ENCODE data around the gene KCTD14. TPM values are rescaled to one million over a fixed set of nuclear protein-coding genes. Genes with fewer than 3 reads are reported as not detected.

KCTD14 gene
- total RNA-seq, 1 donor from 2014 or later = 1.0 TPM

- Mint-ChIP-seq H3K9me3 (ENCODE audit: unreplicated experiment) (no peaks in the 10 kb centered on the region), H3K36me3 (ENCODE audit: low read depth, unreplicated experiment) (peaks cover 4% of the 10 kb centered on the region), H3K4me1 (ENCODE audit: low read depth, unreplicated experiment) (no peaks in the 10 kb centered on the region), H3K4me3 (ENCODE audit: unreplicated experiment) (no peak overlapping the region), H3K27me3 (ENCODE audit: low read depth, unreplicated experiment) (no peaks in the 10 kb centered on the region), H3K27ac (ENCODE audit: unreplicated experiment) (no peak overlapping the region)
- FAIRE-seq = no peak
- H3K36me3 ChIP-seq (ENCODE audit: insufficient read depth, low read length) = peaks cover 8% of the 10 kb centered on the region
- no peaks in the 10 kb centered on the region for H4K20me1 ChIP-seq (ENCODE audit: insufficient read depth, low read length)
- no peak overlapping the region for H3K4me3 ChIP-seq (ENCODE audit: insufficient read depth, low read depth, low read length)
- H3K79me2 ChIP-seq (ENCODE audit: insufficient read depth, low read length) = no peaks in the 10 kb centered on the region
- no peak overlapping the region for H3K9ac ChIP-seq (ENCODE audit: low read length)
- H3K27me3 ChIP-seq (ENCODE audit: insufficient read depth, low read length) = no peaks in the 10 kb centered on the region
- no peak overlapping the region for H3K4me2 ChIP-seq (ENCODE audit: low read length)
- no peaks in the 10 kb centered on the region for H3K9me3 ChIP-seq (ENCODE audit: insufficient read depth, low read depth, low read length)
- no peak overlapping the region for H2AFZ ChIP-seq (ENCODE audit: low read depth, low read length)
- DNase-seq (ENCODE audit: low read depth) = no peak
- no peak overlapping the region for H3K27ac ChIP-seq (ENCODE audit: low read depth, low read length)
- no peak for TF ChIP-seq CTCF (IDR thresholded peaks at IDR 0.05; ENCODE audit: insufficient read depth, low read depth, low read length)
- TF ChIP-seq EZH2 (IDR thresholded peaks at IDR 0.05; ENCODE audit: insufficient read depth, low read length) = no peak
- no peaks in the 10 kb centered on the region for H3K4me1 ChIP-seq (ENCODE audit: insufficient read depth, low read length)
These were observed 56.7 kb downstream of the KCTD14 start for GRCh38 chr11:77966338-77966737.

Other genes starting within 250 kb of the KCTD14 start
- 84.0 and 95.9 TPM in 2 replicates for gene RSF1, start 202.6 kb downstream of the KCTD14 start, total RNA-seq
- gene AAMDC, start 202.1 kb downstream of the KCTD14 start, total RNA-seq = 49.0 and 53.1 TPM in 2 replicates
- 32.2 and 35.0 TPM in 2 replicates for gene INTS4, start 28.6 kb downstream of the KCTD14 start, total RNA-seq
- gene THRSP, start 40.6 kb upstream of the KCTD14 start, total RNA-seq = not detected in 2 replicates
- gene NDUFC2, start 56.6 kb upstream of the KCTD14 start, total RNA-seq = 251 and 285 TPM in 2 replicates
- 39.8 and 43.7 TPM in 2 replicates for gene ALG8, start 116.3 kb upstream of the KCTD14 start, total RNA-seq
- gene KCTD21, start 165.3 kb upstream of the KCTD14 start, total RNA-seq = 12.9 and 14.0 TPM in 2 replicates
- gene USP35, start 165.6 kb upstream of the KCTD14 start, total RNA-seq = 16.2 and 18.7 TPM in 2 replicates